Measurements from ENCODE around the gene FRMD7. TPM values are rescaled to one million over a fixed set of nuclear protein-coding genes. Genes with fewer than 3 reads are reported as not detected.
"Not testable (repeated sequence)": the region's sequence is repeated elsewhere in the genome, so short reads cannot be mapped to it uniquely, and the experiment has no call there.

FRMD7 gene
- total and polyA plus RNA-seq, 12 donors: 0.07 to 0.50 (median 0.31) TPM; not detected in 6

DNA sequence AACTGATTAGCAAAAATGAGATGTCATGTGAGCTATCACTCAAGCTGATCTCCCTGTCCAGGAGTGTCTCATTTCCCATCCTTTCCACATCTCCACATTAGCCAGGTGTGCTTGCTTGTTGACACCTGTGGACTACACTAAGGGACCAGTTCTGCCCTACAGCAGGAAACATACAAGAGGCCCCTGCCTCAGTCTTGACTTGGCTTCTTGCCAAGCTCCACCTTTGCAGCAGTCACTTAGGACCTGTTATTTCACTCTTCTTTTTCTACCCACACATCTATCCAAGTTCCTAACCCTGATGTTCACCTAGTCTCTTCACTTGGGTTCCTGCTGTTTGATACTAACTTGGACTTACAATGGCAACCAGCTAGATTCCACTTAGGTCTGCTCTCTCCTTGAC lies 13.2 kb downstream of the FRMD7 start:
- Histone ChIP-seq H3K36me3 (no peaks in the 10 kb centered on the region), H3K4me1 (no peaks in the 10 kb centered on the region), H3K27me3 (peaks cover 0 to 58% (median 0%) of the 10 kb centered on the region in 7 donors), H3K27ac (no peak overlapping the region), H3K9me3 (no peaks in the 10 kb centered on the region), H3K4me3 (no peak overlapping the region)
- intact Hi-C loops (cut with DNase I): no loop called here
- DNase-seq: no peak
- TF ChIP-seq, protein P1, sequence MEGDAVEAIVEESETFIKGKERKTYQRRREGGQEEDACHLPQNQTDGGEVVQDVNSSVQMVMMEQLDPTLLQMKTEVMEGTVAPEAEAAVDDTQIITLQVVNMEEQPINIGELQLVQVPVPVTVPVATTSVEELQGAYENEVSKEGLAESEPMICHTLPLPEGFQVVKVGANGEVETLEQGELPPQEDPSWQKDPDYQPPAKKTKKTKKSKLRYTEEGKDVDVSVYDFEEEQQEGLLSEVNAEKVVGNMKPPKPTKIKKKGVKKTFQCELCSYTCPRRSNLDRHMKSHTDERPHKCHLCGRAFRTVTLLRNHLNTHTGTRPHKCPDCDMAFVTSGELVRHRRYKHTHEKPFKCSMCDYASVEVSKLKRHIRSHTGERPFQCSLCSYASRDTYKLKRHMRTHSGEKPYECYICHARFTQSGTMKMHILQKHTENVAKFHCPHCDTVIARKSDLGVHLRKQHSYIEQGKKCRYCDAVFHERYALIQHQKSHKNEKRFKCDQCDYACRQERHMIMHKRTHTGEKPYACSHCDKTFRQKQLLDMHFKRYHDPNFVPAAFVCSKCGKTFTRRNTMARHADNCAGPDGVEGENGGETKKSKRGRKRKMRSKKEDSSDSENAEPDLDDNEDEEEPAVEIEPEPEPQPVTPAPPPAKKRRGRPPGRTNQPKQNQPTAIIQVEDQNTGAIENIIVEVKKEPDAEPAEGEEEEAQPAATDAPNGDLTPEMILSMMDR (IDR thresholded peaks at IDR 0.05): no peak
- no peak for ATAC-seq

DNA sequence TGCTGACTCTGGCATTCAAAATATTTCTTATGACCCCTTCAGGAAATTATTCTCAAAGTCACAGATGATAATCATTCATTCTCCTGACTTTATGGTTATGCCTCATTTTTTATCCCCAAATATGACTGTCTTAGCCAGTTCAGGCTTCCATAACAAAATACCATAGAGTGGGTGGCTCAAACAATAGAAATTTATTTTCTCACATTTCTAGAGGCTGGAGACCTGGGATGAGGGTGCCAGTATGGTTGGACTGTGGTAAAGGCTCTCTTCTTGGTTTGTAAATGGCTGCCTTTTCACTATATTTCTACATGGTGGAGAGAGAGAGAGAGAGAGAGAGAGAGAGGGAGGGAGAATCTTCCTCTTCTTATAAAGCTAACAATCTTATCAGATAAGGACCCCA lies 20.5 kb downstream of the FRMD7 start:
- H3K4me1 ChIP-seq: no peaks in the 10 kb centered on the region
- H3K36me3 ChIP-seq: no peaks in the 10 kb centered on the region
- ATAC-seq (no peak), DNase-seq (no peak)
- intact Hi-C loops (cut with DNase I): no loop called here
- TF ChIP-seq, protein P1 (IDR thresholded peaks at IDR 0.05): no peak
- H3K27me3 ChIP-seq: peaks cover 0 to 40% (median 0%) of the 10 kb centered on the region in 7 donors
- H3K27ac ChIP-seq: no peak overlapping the region
- no peaks in the 10 kb centered on the region for H3K9me3 ChIP-seq
- H3K4me3 ChIP-seq: no peak overlapping the region

DNA sequence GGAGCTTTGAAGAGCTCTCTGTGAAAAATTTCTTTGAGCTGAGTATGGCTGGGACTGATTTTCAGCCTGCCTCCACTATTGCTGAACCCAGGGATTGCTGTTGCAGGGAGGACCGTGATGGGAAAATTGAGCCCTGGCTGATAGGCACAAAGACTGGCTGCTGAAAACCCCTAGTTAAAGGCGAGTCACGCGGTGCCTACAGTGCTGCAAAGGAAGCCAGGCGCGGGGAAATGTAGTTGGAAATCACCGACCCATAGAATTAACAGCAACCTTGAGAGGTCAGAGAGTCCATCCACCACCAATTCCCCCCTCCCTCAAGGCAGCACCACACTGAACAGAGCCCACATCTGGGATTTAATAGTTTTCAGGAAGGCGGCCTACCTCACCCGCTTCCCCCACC lies 26.0 kb downstream of the FRMD7 start:
- Histone ChIP-seq H3K27me3 (peaks cover 0 to 59% (median 0%) of the 10 kb centered on the region in 7 donors), H3K9me3 (no peaks in the 10 kb centered on the region), H3K4me3 (no peak overlapping the region), H3K4me1 (no peaks in the 10 kb centered on the region), H3K36me3 (no peaks in the 10 kb centered on the region), H3K27ac (no peak overlapping the region)
- ATAC-seq (no peak), DNase-seq (no peak)
- WGBS, 2 donors: 60 to 89% methylated on average over 9 of the region's 9 CpGs
- TF ChIP-seq, protein P1 (IDR thresholded peaks at IDR 0.05): no peak
- intact Hi-C loops (cut with DNase I): no loop called here

- ATAC-seq (no peak), DNase-seq (no peak)
- 73 to 80% methylated on average over 4 of the region's 4 CpGs for WGBS, 2 donors
- intact Hi-C loops (cut with DNase I): no loop called here
- no peaks in the 10 kb centered on the region for H3K9me3 ChIP-seq
- no peaks in the 10 kb centered on the region for H3K4me1 ChIP-seq
- TF ChIP-seq, protein P1 (IDR thresholded peaks at IDR 0.05): no peak
- peaks cover 0 to 65% (median 0%) of the 10 kb centered on the region in 7 donors for H3K27me3 ChIP-seq
- H3K4me3 ChIP-seq: no peak overlapping the region
- no peaks in the 10 kb centered on the region for H3K36me3 ChIP-seq
- no peak overlapping the region for H3K27ac ChIP-seq
Observed at GRCh38 chrX:132101206-132101605, 26.6 kb downstream of the FRMD7 start.

DNA sequence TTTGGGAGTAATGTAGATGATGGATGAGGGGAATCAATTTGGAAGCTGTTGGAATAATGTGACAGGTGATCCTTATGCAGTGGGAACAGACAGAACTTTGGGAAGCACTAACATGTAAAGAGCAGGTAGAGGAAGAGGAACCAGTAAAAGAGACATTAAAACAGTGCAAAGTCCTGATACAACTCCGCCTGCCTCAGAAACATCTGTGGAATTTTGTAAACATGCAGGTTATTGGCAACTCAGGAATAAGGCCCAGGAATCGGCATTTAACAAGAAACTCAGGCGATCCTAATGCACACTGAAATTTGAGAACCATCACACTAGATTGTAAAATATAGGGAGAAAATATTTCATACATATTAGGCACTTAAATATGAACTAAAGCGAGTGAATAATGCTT lies 29.1 kb downstream of the FRMD7 start:
- H3K27ac ChIP-seq, H3K9me3 ChIP-seq, H3K36me3 ChIP-seq, H3K4me3 ChIP-seq, DNase-seq, H3K4me1 ChIP-seq, ATAC-seq: not testable (repeated sequence)
- intact Hi-C loops (cut with DNase I): loop anchor here in 5 of 10 donors (10.0 kb wide), 3 partner anchors 116 to 536 kb away; partner anchors contain the start of gene RAP2C (in 1 of the 5)
- H3K27me3 ChIP-seq: peaks cover 0 to 72% (median 0%) of the 10 kb centered on the region in 7 donors
- WGBS, 2 donors: 79 to 84% methylated on average over 4 of the region's 4 CpGs
